Measurements from ENCODE around the gene RAB43. TPM values are rescaled to one million over a fixed set of nuclear protein-coding genes. Genes with fewer than 3 reads are reported as not detected.
A peak's percentile ranks its signal among the peaks of the same experiment; 100 is the strongest.

The RAB43 gene
- polyA plus RNA-seq, 1 of the 3 experiments (the other 2 are of a cell fraction) = 9.5 TPM

DNA sequence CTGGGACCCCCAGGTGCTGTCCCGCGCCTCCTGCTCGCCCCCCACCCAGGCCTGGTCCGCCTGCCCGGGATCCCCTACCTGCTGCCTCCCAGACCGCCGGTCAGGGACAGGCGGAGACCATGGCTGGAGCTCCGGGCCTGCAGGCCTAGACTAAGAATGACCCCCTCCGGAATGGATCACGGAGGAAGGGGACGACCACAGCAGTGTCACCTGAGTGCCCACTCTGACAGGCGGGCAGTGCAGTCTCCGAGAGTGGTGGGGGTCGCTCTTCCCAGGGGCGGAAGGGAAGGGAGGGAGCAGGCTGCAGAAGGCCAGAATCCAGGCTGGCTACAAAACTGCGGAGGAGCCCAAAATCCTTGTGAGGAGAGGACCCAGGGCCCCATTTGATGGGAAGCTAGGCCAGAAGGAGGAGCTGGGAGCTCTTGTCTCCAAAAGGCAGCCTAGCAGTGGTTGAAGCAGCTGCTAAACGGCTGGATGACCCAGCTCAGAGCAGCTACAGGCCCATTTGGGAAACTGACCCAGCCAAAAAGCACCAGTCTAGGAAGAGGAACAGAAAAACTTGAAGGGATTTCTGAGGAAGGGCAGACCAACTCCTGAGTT lies 908 bp upstream of the RAB43 start (continued):
- TF ChIP-seq TAF1 (IDR thresholded peaks at IDR 0.05; ENCODE audit: borderline replicate concordance, low read depth, low read length) (no peak), RXRA (IDR thresholded peaks at IDR 0.05; ENCODE audit: borderline replicate concordance, low read depth) (no peak), JUND (IDR thresholded peaks at IDR 0.05) (no peak), CHD2 (IDR thresholded peaks at IDR 0.05; ENCODE audit: low read length, partially characterized antibody) (no peak)
- TF ChIP-seq, protein P1, sequence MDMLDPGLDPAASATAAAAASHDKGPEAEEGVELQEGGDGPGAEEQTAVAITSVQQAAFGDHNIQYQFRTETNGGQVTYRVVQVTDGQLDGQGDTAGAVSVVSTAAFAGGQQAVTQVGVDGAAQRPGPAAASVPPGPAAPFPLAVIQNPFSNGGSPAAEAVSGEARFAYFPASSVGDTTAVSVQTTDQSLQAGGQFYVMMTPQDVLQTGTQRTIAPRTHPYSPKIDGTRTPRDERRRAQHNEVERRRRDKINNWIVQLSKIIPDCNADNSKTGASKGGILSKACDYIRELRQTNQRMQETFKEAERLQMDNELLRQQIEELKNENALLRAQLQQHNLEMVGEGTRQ (IDR thresholded peaks at IDR 0.05; ENCODE audit: borderline replicate concordance, low read depth, low read length) = no peak

DNA sequence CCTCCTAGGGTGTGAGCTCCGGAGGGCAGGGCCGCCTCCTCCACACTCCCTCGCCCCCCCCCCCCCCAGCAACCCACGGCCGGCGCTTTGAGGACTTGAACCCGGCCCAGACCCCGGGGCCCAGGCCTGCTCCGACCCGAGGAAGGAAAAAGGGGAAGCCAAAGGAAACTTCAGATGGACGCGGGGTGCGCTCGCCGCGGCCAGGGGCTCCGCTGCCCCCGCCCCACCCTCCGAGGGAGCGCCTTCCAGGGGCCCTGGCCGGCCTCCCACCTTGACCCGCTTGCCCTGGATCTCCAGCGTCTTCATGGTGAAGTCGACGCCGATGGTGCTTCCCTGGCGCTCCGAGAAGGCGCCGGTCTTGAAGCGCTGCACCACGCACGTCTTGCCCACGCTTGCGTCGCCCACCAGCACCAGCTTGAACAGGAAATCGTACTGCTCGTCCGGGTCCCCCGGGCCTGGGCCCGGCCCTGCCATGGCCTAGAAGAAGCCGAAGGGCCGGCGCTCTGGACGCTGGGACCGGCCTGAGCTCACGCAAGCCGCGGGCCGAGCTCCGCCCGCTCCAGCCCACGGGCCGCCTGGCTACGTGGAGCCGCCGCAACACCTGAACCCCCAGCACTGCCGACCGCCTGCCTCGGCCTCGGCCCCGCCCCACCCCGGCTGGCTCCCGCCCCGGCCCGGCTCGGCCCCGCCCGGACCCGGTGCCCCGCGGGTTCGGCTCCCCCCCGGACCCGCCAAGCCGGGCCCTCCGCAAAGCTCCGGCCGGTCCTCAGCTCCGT lies 400 bp downstream of the RAB43 start:
- peak; percentile 61 for DNase-seq
- H3K4me1 ChIP-seq (ENCODE audit: control insufficient read depth in 1 of 2, insufficient read depth in 2 of 2, low read depth in 1 of 2, low read length in 1 of 2) = peaks cover 0 to 14% of the 10 kb centered on the region in 2 experiments; a peak in 2 of 4 replicates
- H3K79me2 ChIP-seq (ENCODE audit: insufficient read depth) = peaks cover 45% of the 10 kb centered on the region
- peaks cover 20% of the 10 kb centered on the region for H3F3A ChIP-seq (replicated peaks; ENCODE audit: insufficient read depth)
- H2AFZ ChIP-seq (ENCODE audit: low read depth) = peak overlapping the region; percentile 53; the same call in 1 of the 2 replicates
- H3K36me3 ChIP-seq (replicated peaks in 1 of 2; ENCODE audit: control insufficient read depth in 1 of 2, insufficient read depth in 2 of 2, low read length in 1 of 2) = peaks cover 11 to 13% of the 10 kb centered on the region in 2 experiments
- peak overlapping the region; percentile 97 for H3K4me2 ChIP-seq
- H3K9ac ChIP-seq = peak overlapping the region; percentile 91
- TF ChIP-seq RFX5 (IDR thresholded peaks at IDR 0.05; ENCODE audit: low read length) = no peak
- no peak for TF ChIP-seq FOXM1 (IDR thresholded peaks at IDR 0.05; ENCODE audit: low read depth)
- TF ChIP-seq, protein P2, sequence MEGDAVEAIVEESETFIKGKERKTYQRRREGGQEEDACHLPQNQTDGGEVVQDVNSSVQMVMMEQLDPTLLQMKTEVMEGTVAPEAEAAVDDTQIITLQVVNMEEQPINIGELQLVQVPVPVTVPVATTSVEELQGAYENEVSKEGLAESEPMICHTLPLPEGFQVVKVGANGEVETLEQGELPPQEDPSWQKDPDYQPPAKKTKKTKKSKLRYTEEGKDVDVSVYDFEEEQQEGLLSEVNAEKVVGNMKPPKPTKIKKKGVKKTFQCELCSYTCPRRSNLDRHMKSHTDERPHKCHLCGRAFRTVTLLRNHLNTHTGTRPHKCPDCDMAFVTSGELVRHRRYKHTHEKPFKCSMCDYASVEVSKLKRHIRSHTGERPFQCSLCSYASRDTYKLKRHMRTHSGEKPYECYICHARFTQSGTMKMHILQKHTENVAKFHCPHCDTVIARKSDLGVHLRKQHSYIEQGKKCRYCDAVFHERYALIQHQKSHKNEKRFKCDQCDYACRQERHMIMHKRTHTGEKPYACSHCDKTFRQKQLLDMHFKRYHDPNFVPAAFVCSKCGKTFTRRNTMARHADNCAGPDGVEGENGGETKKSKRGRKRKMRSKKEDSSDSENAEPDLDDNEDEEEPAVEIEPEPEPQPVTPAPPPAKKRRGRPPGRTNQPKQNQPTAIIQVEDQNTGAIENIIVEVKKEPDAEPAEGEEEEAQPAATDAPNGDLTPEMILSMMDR (IDR thresholded peaks at IDR 0.05) = no peak
- TF ChIP-seq TAF1 (IDR thresholded peaks at IDR 0.05; ENCODE audit: borderline replicate concordance, low read depth, low read length) = peak; percentile 23; the same call in 1 of the 2 replicates
- TF ChIP-seq POLR2AphosphoS5 (IDR thresholded peaks at IDR 0.05; ENCODE audit: low read depth, low read length) = 0 out of 2 replicates have a peak, but pooled peaks have one; percentile 16
- TF ChIP-seq MXI1 (IDR thresholded peaks at IDR 0.05; ENCODE audit: low read depth, low read length) = no peak
- H3K27ac ChIP-seq (ENCODE audit: low read depth in 2 of 2, low read length in 1 of 2) = peak overlapping the region; percentile 52 to 72
- peak overlapping the region; percentile 81 to 86 for H3K4me3 ChIP-seq (ENCODE audit: low read depth in 2 of 2, low read length in 1 of 2)
- POLR2A ChIA-PET = interaction anchor here (0.6 to 1.8 kb wide), 7 partner anchors 23 to 504 kb away, joined by 3 to 6 read pairs (median 3); no protein-coding TSS in a partner anchor
- no peaks in the 10 kb centered on the region for H3K9me3 ChIP-seq
- CTCF ChIA-PET = interaction anchor here (0.9 to 6.0 kb wide), 11 partner anchors 40 to 504 kb away, joined by 3 to 34 read pairs (median 3); partner anchors contain the start of gene ISY1
- H4K20me1 ChIP-seq (ENCODE audit: insufficient read depth) = peaks cover 34% of the 10 kb centered on the region
- no peaks in the 10 kb centered on the region for H3K9me2 ChIP-seq
- WGBS (ENCODE audit: low lambda C conversion rate) = 7% methylated on average over 9 of the region's 80 CpGs
- no peaks in the 10 kb centered on the region for H3K27me3 ChIP-seq (ENCODE audit: insufficient read depth)
